IPS-NIHi7 (cell line): ENCODE results near the gene NOX3.

Experiments used
- DNase-seq: peaks from one replicate; pipeline ENCODE4 v3.0.0; 2012; ENCODE audit warnings: mixed read lengths; ENCODE audit errors: extremely low spot score

Gene NOX3

DNA sequence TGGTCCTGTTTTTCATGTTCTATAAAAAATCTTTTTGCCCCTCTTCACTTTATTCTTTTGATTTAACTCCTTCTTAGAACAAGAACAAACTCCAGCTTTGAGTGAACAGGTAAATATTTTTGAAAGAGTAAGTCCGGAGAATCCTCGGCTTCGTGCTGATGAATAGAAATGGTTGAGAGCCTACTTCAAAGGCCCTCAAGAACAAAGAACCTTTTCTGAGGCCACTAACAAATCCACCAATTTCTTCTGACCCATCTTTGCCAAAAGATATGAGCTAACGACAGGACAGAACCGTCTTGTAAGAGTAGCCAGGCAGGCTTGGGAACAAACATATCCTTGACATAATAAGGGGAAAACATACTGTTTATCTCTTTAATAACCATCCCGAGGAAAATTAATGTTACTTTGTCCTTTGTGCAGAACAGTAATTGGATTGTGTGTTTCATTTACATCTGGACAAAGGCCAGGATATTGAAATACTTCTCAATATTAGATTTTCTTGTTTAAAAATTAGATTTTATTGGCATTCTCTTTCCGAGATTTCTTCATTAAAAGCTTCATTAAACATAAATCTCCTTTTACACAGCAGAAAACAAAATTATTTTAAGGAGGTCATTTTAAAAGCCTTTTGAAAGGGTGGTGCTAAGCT lies 52.9 kb downstream of the NOX3 start:
- DNase-seq = no peak

DNA sequence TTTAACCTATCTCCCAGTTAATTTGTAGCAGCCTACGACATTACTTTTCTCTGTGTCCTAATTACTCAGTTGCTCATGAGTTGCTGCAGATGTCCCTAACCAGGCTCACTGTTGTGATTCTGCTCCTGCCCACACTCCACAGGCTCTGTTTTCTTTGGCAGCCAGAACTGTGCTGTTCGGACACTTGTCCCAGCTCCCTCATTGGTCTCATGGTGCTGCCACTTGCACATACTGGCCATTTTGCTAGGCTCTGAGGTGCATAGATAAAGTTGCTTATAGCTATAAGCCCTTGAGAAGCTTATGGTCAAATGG lies 55.0 kb downstream of the NOX3 start:
- DNase-seq = no peak

DNA sequence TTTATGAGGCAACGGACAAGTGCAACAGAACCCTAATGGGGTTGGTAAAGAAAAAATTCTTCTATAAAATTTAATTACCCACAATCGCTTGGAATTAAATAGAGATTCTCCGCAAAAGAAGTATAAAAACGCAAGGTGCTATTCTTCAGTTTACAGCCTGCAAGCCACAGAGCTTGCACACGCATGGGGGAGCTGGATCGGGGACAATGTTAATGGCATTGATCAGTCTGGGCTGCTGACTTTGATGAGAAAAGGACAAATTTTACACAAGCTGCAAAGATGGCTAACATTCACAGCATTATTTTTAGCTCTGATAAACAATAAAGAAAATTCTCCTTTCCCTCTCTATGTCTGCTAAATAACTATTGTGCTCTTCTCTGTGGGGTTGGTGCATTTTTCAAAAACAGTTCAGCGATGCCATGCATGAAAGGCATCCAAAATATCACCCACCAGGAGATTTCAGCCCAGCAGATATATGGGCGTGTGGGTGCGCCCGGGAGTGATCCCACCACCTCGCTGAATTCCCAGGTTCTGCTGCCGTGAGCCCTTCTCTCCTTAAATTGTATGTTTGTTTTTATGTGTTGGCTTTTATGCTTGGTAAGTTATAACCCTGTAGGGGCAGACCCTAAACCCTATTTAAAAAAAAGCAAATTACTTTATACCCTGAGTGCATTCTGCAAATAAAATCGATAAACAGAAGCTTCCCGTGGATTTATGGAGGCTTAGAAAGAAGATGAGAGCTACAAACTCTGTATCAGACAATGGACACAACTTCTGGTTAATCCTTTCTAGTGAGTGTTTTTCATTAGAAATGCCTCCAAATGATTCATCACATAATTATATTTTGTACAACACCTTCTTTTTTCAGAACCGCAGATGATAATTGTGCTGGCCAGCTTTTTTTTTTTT lies 55.6 kb downstream of the NOX3 start:
- DNase-seq = no peak

DNA sequence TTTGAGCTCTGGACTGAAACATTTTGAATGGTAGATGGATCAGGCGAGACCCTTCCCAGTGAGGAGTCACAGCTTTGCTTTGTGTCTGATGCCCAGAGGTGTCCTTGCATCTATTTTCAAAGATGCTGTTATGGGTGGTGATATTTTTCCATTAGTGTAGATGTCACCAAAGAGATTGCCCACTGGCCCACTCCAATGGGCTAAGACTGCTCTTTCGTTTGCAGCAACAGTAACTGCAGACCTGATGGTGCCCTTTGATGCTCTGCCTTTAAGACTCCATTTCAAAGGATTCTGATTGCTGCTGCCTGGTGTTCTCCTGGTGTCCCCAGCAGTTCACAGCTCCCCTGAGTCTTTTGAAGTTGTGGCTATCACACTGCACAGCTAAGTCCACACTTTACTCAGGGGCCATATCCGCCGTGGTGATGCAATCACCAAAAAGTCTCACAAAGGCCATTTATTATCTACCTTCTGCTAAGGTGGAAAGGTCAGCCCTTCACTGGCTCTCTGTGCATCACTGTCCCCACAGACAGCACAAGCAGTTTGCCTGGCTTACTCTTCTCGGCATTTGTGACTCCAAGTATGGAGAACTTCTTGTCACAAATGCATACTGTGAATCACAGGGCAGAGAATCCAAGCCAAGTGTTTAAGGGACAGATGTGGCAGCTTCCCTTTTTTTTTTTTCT lies 56.4 kb downstream of the NOX3 start:
- DNase-seq = no peak

DNA sequence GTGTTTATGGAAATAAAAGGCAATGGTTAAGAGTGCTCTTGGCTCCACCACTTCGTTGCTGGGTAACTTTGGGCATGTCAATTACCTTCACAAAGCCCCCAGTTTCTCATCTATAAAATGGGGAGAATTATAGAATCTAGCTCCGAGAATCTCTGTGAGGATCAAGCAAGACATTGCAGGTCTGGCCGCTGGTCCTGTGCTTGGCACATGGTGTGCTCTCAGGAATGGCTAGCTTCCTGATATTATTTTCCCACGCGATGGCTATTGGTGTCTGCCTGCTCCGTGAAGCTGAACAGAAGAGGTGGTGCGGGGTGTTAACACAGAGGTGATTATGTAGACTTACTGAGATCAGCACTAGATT lies 57.0 kb downstream of the NOX3 start:
- DNase-seq = no peak

DNA sequence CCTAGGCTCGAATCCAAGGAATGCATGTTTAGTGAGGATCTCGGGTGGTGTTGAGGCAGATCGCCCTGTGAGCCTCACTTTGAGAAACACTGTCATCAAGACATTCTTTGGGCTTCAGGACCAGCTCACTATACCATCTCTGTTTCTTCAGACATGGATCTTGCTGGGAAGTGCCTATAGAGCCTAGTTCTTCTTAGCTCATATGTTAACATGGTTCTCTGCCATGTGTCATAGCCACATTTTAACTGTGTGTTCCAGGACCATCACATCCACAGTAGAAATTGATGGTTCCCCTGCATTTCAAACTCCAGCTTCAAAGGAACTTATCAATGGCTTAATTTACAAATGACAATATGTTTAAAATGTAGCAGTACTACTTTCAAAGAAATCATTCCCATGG lies 57.4 kb downstream of the NOX3 start:
- DNase-seq = no peak

DNA sequence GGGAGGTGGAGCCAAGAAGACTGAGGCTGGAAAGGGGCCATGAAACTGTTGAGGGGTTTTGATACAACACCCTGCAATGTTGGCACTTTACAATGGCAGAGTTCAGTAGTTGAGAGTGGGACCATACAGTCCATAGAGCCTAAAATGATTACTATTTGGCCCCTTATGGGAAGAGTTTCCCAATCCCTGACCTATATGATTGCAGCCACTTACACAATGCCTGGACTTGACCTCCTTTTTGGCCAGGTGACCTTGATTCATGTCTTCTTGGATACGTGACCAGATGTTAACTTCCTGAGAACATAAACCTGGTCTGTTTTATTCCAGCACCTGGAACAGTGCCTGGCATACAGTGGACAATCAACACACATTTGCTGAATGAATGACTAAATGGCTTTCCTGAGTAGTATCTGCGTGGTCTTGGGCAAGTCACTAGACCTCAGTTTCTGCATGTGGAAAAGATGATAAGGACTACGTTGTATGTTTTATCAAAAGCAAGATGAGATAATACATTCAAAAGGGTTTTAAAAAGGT lies 58.4 kb downstream of the NOX3 start:
- DNase-seq = no peak

DNA sequence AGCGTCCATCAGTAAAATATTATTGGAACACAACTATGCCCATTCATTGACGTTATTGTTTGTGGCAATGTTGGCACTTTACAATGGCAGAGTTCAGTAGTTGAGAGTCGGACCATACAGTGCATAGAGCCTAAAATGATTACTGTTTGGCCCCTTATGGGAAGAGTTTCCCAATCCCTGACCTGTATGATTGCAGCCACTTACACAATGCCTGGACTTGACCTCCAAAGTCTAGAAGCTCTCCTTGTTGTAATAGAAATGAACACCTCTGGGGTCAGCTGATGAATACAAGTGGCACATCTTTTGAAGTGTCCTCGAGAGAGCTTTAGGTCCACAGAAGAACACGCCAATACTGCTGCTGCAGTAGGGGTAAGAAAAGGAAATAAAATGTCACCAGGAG lies 59.0 kb downstream of the NOX3 start:
- DNase-seq = no peak

DNA sequence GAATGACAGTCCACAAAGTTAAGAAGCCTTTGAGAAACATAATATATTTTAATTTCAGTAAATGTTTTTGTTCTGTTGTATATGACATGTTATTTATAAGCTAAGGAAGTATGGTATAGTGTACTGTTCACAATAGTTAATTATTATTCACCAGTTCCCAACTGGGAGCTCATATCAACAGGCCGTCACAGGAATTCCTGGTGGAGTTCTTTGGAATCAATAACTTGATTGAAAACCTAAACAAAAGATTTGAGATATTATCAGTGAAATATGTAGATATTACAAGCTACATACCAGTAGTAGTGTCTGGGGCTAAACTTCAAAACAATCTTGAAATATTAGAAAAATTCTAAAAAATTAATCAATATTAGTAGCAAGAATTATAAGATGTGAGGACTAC lies 60.3 kb downstream of the NOX3 start:
- DNase-seq = no peak

DNA sequence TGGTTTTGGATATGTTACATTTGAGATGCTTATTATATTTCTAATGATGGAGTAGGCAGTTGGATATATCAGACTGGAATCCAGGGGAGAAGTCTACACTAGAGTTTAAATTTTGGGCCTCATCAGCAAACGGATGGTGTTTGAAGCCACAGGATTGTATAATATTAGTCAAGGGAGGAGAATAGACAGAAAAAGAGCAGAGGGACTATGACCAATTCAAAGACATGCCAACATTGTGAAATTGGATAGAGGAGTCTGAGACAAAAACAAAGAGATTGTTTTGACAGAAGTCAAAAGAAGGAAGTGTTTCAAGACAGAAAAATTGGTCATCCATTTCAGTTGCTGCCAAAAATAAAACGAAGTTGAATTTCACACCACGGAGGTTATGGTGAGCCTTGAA lies 66.5 kb downstream of the NOX3 start:
- DNase-seq = no peak

DNA sequence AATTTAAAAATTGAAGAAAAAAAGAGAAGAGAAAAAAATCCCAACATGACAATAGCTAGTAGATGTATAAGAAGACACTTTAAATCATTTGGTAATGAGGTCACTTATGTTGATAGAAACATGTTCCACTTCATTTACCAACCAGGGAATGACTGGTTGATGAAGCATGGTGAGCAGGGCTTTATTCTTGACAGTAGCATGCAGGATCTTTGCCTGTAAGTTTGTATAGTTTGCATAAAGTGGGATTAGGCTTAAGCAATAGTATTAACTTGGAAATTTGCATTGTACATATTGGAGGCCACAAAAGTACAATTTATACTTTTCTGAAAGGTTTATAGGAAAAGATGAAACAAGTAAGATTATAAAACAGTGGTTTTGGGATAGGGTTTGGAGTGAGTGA lies 67.0 kb downstream of the NOX3 start:
- DNase-seq = no peak

DNA sequence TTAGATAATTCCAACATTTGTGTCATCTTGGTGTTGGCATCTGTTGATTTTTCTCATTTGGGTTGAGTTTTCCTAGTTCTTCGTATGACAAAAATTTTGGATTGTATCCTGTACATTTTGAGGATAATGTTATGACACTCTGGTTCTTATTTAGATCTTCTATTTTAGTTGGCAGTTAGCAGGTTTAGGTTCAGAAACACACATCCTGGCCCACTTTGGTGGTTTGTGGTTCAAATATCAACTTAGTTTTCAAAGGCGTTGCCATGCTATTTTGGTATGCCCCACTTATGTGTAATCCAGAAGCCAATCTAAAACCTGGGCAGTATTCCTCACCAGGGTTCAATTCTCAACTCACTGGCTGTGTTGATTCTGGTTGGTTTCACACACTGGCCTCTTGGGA lies 68.2 kb downstream of the NOX3 start:
- DNase-seq = no peak

DNA sequence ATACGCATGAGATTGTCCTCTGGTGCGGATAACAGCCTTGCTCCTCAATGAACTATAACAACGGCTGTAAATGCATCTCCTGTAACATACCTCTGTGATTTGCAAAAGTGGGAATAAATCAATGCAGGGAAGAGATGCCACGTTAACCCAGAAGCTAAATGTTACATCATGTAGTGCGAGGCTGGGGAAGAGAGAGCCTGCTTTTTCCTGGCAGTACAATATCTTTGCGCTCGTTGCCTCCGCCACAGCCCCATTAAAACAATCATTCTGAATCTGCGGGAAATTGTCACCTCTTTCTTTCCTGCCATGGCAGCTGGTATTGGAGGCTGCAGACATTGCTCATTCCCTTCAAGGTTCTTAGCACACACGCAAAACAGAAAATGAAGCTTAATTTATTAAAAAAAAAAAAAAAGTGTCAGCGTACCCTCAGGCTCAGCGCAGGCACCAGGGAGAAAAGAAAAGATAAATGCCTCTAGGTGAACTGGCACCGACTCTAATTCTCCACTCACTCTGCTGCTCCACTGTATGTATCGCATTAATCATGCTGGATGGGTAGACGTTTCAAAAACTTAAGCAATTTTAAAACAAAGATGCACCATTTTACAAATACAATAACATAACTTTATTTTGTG lies 71.2 kb downstream of the NOX3 start:
- DNase-seq = no peak

DNA sequence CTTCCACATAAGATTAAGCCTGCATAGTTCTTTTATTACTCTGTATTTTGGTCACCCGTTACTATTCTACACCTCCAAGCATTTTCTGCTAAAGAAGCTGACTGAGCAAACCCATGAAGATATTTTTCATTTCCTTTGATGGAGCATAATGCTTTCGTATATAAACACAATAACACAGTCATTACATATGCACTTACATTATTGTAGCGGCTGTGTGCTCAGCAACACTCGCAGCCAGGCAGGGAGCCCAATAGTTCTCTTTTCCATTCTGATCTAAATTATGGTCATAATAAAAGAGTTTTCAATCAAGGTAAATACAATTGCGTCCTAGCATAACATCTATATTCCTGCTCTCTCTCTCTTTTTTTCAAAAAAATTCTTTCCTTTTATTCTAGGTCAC lies 71.7 kb downstream of the NOX3 start:
- DNase-seq = no peak

DNA sequence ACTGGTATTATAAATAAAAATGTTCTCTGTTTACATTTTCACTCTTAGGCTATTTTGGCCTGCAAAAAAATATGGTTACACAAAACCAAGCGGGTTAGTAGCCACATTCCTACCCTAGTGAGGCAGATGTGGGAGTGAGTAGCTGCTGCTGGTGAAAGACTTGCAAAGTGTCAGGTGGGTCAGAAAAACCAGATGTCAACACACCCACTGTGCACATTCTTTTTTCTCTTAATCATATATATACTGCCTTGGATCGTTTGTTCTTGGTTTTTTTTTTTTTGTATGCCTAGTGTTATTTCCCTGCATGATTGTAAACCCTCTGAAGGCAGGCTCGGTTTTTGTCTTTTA lies 73.3 kb downstream of the NOX3 start:
- no peak for DNase-seq

DNA sequence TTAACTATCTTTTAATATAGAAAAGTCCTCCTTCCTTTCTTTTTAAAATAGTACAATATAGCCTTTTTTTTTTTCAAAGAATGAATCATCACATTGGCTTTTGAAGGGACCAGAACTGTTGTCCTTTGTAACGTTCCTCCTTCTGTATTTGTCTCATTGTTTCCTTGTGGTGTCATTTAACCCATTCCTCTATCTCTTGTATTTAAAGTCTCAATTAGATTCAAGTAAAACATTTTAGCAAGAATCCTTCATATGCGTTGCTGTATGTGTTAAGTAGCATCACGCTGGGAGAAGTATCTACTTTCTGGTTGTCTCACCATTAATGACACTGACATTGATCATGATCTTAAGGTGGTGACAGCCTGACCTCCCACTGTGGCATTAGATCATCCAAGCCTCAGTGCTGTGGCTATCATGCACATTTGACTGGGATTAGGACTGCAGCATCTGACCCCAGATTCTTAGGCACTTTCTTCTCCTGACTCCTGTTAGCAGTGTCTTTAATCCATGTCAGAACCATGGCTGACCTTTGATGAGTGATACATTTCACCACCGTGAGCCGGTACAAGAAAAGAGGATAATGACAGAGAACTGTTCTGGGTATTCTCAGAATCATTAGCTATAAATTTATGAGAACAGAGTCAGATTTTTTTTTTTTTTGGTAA lies 73.8 kb downstream of the NOX3 start:
- no peak for DNase-seq

DNA sequence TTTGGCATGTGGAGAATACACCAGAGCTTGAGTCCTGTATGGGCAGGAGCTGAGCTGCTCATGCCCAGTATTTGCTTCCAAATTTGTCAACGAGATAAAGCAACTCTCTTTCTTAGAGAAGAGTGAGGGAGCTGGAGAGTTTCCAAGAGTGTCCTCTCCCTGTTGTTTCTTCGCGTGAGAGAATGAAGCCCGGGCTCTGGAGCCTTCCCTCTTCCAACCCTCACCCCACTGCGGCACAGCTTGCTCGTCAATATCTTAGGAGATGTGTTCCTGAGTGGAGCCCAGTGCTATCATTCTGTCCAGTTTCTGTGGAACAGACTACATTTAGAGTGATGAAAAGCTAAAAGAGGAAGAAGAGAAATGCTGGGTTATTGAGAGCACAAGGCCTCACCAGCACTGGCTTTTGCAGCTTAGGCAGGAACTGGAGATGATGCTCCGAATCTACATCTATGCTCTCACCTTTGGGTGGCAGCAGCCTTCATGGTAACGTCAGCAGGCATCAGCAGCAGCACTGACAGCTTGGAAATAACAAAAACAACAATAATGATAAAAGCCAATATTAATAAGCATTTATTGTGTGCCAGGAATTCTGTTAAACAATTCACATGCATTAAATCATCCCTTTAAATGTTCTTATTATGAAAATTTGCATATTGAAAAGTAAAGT lies 74.8 kb downstream of the NOX3 start:
- DNase-seq = no peak

DNA sequence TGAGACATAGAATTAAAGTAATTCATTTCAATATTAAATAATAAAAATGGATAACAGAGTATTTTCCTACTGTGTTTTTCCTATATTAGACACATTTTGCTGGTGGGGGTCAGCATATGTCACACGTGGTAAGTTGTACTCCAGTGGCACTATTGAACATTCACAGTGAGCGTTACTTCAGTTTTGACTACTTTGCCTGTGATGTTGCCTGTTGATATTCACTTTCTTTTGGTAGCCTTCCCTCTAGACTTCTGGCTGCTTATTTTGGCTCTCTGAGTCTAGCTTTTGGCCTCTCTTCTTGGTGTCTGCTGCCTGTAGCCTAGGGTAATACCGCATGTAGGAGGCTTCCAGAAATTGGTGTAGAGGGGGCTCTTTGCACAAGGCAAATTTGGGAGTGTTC lies 76.9 kb downstream of the NOX3 start:
- DNase-seq = no peak

DNA sequence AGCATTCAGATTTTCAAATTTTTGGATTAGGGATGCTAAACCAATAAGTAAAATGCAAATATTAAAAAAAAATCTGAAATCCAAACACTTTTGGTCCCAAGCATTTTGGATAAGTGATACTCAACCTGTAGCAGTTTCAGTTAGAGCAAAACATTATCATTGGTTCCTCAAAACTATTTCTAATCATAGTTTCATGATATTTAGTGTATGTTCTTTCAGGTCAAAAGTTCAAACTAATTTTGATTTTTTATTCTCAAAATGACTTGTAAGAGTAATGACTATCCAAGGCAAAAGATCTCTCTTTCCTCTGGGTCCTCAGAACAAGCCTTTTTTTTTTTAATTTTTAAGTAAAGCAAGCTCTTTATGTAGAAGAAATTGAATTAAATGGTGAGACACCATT lies 77.4 kb downstream of the NOX3 start:
- DNase-seq = no peak

DNA sequence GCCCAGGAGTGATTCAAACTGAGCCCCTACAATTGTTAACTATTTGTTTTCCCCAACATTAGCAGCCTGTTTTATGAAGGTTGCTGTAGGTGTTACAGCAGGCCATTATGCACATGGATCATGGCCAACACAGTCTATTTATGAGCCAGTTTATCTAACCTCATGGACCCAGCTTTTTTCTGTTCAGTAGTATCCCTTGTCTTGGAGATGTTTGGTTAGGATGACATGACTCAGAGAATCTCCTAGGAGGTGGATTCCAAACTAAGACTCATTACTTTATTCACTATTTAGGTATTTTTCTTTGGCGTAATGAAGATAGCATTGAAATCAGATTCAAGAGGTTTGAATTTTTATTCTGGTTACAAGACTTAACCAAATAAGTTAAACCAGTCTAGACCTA lies 78.6 kb downstream of the NOX3 start:
- DNase-seq = no peak

DNA sequence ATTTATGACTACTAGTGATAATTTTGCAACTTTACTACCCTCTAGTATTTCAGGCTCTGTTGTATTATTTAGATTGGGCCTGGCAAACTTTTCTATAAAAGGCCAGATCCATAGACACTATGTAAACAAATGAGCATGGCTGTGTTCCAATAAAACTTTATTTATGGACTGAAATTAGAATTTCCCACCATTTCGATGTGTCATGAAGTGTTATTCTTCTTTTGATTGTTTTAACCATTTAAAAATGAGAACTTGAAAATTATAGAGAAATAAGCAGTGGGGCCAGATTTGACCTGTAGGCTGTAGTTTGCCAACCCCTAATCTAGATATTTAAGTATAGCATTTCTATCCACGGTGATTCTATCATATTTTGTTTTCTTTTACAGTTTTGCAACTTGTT lies 79.8 kb downstream of the NOX3 start:
- DNase-seq = no peak
